Measurements from ENCODE around the gene BLMH.

DNA sequence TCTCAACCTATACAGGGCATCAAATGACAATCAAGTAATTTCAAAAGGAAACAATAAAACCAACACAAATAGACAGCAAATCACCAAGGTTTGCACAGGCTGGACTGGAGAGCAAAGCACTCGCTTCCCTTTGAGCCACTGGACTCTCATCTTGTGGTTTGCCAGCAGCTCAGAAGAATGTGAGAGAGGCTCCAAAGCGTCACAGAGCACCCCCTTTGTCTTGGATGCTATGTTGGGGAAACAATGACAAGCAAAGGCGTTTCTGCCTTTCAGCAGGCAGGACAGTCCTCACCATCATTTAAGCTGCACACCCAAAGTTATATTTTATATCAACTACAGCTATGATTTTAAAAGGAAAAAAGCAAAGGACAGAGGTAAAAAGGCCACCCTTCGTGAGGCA lies 69.5 kb downstream of the BLMH start:
- TF ChIP-seq, protein P1, sequence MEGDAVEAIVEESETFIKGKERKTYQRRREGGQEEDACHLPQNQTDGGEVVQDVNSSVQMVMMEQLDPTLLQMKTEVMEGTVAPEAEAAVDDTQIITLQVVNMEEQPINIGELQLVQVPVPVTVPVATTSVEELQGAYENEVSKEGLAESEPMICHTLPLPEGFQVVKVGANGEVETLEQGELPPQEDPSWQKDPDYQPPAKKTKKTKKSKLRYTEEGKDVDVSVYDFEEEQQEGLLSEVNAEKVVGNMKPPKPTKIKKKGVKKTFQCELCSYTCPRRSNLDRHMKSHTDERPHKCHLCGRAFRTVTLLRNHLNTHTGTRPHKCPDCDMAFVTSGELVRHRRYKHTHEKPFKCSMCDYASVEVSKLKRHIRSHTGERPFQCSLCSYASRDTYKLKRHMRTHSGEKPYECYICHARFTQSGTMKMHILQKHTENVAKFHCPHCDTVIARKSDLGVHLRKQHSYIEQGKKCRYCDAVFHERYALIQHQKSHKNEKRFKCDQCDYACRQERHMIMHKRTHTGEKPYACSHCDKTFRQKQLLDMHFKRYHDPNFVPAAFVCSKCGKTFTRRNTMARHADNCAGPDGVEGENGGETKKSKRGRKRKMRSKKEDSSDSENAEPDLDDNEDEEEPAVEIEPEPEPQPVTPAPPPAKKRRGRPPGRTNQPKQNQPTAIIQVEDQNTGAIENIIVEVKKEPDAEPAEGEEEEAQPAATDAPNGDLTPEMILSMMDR (conservative IDR thresholded peaks at IDR 0.05 in 1 of 2, IDR thresholded peaks at IDR 0.05 in 1 of 2; ENCODE audit: low read depth in 1 of 2, low read length in 2 of 2): no peak
- no peak for TF ChIP-seq EZH2 (IDR thresholded peaks at IDR 0.05; ENCODE audit: low read length, missing control alignments)

Measured in fibroblast of lung (primary cell).